CMK (cell line): ENCODE measurements around the gene KCNC1.

Source experiments
- DNase-seq: peaks from one replicate; pipeline ENCODE4 v3.0.0-alpha.2; 2010; ENCODE audit warnings: low read depth

KCNC1 gene

GRCh38 chr11:17716807-17717206 is 17.8 kb upstream of the KCNC1 start:
- DNase-seq = no peak

DNA sequence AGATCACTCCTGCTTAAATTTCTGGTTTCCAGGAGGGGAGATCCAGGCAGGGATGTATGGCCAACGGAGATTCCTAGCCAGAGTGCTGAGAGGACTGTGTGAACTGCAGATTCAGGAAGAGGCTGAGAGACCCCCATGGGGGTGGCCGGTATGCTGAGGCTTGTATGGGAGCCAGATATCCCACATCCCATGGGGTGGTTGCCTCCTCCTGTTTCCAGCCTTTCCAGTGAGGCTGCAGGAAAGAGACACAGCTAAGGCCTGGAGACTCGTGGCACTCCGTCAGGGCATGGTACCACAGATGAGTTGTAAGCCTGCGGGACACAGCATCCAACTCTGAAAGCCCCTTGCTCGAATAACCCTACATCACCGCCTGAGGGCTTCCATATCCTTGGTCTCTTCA is 16.6 kb upstream of the KCNC1 start:
- DNase-seq = no peak

GRCh38 chr11:17718510-17718962 is 16.0 kb upstream of the KCNC1 start:
- no peak for DNase-seq

DNA sequence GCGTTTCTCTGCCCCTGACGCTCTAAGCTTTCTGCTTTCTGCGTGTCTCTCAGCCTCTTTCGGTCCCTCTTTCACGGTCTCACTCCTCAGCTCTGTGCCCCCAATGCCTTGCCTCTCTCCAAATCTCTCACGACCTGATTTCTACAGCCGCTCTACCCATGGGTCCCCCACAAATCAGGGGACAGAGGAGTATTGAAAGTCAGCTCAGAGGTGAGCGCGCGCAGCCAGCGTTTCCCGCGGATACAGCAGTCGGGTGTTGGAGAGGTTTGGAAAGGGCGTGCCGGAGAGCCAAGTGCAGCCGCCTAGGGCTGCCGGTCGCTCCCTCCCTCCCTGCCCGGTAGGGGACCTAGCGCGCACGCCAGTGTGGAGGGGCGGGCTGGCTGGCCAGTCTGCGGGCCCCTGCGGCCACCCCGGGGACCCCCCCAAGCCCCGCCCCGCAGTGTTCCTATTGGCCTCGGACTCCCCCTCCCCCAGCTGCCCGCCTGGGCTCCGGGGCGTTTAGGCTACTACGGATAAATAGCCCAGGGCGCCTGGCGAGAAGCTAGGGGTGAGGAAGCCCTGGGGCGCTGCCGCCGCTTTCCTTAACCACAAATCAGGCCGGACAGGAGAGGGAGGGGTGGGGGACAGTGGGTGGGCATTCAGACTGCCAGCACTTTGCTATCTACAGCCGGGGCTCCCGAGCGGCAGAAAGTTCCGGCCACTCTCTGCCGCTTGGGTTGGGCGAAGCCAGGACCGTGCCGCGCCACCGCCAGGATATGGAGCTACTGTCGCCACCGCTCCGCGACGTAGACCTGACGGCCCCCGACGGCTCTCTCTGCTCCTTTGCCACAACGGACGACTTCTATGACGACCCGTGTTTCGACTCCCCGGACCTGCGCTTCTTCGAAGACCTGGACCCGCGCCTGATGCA is 15.3 kb upstream of the KCNC1 start, which contains the start of gene MYOD1:
Gene MYOD1 (plus strand): TSS at position 544 of the 910 bp plus-strand sequence. CDS start 212 bp downstream, at position 756.
- DNase-seq = no peak

GRCh38 chr11:17719938-17720795 is 14.4 kb upstream of the KCNC1 start:
- DNase-seq = no peak

DNA sequence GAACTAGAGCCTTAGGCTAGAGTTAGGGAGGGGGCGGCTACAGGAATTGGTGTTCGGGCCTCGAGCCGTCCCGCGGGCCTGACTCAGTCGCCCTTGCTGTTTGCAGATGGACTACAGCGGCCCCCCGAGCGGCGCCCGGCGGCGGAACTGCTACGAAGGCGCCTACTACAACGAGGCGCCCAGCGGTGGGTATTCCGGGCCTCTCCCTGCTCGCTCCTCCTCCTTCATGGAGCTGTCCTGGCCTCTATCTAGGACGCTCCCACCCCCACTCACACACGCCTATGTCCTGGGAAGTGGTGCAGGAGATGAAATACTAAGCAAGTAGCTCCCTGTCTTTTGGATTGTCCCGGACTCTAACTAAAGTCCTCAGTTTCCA is 13.8 kb upstream of the KCNC1 start:
- DNase-seq = no peak

DNA sequence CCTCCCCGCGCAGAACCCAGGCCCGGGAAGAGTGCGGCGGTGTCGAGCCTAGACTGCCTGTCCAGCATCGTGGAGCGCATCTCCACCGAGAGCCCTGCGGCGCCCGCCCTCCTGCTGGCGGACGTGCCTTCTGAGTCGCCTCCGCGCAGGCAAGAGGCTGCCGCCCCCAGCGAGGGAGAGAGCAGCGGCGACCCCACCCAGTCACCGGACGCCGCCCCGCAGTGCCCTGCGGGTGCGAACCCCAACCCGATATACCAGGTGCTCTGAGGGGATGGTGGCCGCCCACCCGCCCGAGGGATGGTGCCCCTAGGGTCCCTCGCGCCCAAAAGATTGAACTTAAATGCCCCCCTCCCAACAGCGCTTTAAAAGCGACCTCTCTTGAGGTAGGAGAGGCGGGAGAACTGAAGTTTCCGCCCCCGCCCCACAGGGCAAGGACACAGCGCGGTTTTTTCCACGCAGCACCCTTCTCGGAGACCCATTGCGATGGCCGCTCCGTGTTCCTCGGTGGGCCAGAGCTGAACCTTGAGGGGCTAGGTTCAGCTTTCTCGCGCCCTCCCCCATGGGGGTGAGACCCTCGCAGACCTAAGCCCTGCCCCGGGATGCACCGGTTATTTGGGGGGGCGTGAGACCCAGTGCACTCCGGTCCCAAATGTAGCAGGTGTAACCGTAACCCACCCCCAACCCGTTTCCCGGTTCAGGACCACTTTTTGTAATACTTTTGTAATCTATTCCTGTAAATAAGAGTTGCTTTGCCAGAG is 13.2 kb upstream of the KCNC1 start:
- DNase-seq = no peak

DNA sequence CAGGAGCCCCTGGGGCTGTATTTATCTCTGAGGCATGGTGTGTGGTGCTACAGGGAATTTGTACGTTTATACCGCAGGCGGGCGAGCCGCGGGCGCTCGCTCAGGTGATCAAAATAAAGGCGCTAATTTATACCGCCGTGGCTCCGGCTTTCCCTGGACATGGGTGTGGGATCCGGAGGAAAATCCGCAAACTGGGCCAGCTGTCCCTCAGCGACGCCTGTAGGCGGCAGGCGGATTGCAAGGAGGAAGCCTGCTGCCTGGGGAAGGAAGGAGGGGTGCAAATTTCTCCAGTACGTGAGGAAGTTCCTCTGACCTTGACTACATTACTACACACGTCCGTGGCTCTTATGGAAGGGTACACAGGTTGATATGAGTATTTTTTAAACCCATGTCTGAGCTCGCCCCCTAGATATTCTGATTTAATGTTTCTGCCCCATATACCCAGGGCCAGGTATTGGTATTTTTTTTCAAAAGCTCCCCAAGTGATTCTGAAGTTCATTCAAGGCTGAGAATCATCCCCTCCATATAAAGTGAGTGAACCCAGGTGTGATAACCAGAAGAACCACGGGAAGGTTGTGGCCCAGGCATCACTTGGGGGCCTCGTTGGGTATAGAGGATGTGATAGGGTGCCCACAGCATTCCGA is 12.5 kb upstream of the KCNC1 start:
- no peak for DNase-seq

DNA sequence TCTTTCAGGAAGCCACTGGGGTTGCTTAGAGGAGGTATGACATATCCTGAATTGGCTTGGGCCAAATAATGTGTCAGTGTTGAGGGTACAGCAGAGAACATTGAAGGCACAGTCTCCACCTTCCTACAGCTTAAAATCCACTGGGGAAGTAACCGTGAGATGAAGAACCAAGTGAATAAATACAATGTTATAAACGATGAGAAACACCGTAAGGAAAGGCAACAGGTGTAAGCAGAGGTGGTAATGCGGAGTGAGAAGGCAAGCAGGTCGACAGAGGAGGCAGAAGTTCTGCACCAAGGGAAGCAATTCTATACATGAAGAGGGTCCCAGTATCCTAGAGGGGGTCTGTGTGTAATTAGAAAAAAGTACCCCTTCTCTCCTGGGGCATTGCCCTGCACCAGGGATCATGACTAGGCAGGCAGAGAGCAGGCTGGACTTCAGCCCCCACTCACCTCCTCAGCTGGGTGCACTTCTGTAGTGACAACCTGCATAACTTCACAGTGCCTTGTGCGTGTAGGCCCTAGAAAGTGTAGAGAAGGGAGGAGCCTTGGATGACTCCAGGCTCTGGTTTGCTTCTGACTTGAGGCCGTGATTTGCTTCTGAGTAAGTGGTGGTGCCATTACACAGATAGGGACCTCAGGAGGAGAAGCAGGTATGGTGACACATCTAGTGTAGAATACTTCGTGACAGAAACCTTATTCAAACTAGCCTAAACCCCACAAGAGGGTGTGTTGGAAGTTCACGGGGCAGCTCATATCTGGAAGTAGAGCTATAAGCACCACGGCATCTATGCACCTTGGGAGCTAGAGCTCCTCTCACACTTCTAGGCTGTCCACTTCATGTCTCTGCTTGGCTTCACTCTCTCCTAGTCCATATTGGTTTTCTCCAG is 10.3 kb upstream of the KCNC1 start:
- no peak for DNase-seq

DNA sequence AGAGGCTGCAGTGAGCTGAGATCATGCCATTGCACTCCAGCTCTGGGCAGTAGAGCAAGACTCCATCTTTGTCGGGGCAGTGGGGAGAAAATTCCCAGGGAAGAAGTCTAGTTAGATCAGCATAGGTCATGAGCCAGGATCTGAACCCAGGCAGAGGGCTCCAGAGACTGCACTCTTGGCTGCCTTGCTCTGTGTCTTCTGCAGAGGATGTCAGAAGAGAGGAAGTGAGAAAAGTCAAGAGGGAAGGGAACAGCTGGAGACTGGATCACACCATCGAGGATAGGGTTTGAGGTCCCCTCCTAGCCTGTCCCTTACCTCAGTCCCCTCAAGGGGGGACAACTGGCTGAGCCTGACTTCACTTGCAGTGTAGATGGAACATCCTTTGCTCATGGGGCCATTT is 9.4 kb upstream of the KCNC1 start:
- no peak for DNase-seq

- DNase-seq = no peak
These were observed 4.4 kb upstream of the KCNC1 start for GRCh38 chr11:17730137-17730536.

- peak; percentile 9 for DNase-seq
These were observed 3.7 kb upstream of the KCNC1 start for GRCh38 chr11:17730608-17731462.

DNA sequence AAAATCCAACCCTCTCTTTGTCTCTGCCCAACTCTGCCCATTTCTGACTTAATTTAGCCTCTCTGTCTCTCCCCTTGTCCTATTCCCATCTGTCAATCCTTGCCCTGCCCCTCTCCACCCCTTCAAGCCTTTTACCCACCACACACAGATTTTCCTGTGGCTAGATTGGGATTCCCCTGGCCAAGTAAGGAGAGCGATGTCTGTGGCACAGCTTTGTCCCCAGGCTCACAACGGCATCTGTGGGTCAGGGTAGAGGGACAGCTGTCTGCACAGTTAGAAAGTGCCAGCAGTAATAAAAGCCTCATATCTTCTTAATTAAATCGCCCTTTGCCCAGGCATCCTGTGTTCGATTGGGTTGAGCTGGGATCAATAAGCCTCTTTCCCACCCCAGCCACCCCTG is 1.3 kb upstream of the KCNC1 start:
- DNase-seq = no peak

- DNase-seq = no peak
These were observed 621 bp downstream of the KCNC1 start for GRCh38 chr11:17734986-17735817.

GRCh38 chr11:17735818-17736578 is 1.4 kb downstream of the KCNC1 start:
- no peak for DNase-seq

GRCh38 chr11:17736579-17736893 is 2.0 kb downstream of the KCNC1 start:
- no peak for DNase-seq

DNA sequence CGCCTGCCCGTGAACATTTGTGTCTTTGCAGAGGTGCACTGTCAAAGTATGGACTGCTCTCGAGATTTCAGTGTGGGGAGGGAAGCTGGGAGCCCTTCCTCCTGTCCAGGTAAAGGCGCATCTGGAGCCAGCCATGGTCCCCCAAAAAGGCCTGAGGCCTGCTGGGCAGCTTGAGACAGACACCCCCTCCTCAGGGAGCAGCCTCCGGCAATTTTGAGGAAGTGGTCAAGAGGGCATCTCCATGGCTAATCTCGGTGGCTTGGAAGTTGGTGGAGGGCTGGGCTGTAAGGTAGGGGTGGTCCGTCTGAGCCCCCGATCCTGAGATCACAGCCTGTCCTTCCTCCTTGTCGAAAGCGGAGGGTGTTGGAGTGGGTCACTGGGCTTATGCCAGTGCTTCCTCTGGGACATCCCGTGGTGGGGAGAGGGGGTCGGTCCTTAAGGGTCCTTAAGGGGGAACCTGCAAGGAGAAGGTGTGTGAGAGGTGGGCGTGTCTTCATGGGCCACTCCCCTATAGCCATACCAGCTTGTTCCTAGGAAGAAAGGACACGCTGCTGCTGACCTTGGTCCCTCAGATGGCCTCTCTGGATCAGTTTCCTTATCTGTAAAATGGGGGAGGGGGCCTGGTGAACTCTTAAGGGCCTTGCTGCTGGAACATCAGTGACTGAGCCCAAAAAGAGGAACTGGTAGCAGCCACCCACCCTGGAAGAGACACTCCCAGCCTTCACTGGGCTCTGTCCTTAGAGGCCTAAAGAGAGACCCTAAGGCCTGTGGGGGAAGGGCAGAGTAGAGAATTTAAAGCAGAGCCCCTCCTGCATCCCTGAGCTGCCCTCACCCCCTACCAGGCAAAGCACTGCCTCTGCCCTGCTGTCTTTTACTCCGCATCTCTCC is 2.6 kb downstream of the KCNC1 start:
- DNase-seq = no peak
